CD4-positive, alpha-beta T cell treated with Interleukin-6 at 100 ng/mL for 8 hours (primary cell): ENCODE measurements around the gene ADAMTS16.

Experiments used
- DNase-seq: peaks from one replicate; pipeline ENCODE4 v3.0.0-alpha.2; 2020; ENCODE audit warnings: mixed read lengths, low spot score

The ADAMTS16 gene

DNA sequence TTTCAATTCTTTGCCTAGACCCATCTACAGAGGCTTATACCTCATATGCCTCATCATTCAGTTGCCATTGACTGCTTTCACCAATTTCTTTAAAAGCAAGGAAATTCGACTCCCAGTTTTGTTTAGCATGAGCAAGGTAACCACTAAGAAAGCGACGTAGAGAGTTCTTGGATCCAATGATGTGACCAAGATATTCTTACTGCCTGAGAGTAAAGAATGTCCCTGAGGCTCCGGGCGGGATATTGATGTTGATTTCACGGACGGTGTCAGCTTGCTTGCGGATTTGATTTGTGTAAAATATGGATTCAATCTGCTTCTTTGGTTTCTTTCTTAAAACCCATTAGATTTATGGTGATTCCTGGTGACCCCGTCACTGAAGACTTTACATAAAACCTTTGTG is 147.3 kb downstream of the ADAMTS16 start:
- DNase-seq = no peak

DNA sequence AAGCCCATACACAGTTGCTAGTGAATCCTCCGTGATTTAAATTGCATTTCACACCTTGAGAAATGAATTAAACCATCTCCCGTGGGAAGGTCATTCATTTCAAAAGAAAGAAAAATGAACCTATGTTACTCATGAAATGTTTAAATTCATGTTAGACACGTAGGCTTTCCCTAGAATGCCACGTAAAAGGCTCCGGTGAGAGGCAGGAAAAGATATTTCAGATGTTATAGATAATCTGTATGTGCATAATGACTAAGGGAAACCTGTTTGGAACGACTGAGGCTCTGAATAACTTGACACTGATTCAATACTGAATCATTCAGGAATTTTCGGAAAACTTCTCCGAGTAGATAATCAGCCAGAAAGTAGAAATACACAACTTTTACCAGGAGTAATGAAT is 148.1 kb downstream of the ADAMTS16 start:
- DNase-seq = no peak

DNA sequence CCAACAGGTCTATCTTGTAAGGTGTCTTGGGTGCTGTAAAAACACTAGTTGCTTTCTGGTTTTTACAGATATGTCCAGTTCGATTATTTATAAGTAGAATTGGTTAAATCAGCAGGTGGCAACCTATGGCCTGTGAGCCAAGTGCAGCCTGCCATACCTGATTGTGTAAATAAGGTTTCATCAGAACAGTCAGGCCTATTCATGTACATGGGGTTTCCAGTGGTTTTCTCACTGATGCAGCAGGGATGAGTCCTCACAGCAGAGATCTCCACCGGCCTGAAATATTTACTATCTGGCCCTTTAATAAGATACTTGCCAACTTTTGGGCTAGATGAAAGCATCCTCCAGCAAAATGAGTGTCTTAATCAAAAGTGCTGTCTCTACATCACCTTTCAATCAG is 149.4 kb downstream of the ADAMTS16 start:
- DNase-seq = no peak

DNA sequence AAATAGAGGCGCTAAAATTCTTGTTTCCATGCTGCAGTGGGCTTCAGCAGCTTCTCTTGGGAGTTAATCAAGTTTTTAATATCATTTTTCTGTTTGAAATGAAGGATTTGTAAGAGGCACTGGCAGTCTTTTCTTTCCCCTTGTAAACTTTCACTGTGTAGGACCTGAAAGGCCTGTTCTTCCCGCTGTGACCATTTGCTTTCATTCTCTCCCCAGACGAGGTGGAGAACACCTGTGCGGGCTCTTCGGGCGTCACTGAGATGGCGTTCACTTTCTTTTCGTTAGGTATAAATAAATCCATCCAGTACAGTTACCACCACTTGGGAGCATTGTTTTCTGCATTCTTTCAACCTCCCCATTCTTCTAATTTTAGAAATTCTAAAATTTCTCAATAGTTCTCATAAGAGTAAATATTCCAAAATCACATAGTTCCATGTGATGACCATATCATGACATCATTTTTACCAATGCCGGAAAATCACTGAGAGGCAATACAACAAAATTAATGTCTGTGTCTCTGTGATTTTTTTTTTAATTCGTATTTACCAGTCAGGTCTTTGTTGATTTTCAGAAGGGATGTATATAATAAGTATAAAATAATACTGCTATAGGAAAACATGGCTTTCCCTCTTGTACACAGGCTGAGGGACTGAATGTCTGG is 150.7 kb downstream of the ADAMTS16 start:
- DNase-seq = no peak

DNA sequence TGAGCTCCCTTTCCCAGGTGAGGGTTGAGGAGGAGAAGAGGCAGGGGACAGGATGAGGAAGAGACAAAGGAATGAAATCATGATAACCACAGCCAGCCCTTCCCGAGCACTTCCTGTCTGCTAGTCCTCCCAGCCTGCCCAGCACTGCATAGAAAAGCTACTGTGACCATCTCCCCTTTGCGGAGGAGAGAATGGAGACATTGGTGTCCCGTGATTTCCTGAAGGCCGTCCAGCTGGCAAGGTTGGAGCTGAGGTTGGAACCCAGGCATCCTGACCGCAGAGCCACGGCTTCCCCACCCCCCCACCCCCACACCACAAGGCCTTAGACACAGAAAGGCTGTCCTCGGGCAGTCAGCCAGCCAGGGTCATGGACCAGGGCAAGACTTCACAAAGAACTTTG is 151.2 kb downstream of the ADAMTS16 start:
- no peak for DNase-seq

DNA sequence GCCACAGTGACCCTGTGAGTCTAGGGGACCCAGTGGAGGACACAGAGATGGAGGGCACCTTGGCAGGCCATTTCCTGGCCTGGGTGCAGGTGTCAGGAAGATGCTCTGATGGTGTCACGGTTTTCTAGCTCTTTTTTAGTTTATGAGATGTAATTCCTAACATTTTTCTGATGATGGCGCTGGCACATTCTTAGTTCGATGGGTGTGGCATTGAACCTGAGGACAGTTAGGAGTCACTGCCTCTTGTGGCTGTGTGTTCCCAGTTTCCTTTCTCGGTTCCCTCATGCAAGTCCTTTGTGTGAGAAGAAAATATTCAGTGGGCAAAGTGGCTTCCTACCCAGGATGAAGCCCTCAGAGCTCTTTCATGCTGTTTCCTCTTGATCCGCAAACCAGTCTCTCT is 152.9 kb downstream of the ADAMTS16 start:
- no peak for DNase-seq

DNA sequence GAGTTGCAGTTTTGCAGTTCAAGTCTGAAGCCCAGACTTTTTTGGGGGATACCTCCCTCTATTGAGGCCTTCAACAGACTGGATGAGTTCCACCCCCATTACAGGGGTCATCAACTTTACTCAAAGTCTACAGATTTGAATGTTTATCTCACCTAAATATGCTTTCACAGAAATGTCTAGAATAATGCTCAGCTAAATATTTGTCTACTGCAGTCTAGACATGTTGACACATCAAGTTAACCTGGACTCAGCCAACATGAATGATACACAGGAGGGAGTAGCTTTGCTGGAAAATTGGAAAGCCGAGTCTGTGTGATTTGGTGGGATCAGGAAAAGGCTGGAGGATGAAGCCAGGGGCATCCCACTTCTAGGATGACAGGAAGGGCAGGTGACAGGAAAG is 154.3 kb downstream of the ADAMTS16 start:
- no peak for DNase-seq

DNA sequence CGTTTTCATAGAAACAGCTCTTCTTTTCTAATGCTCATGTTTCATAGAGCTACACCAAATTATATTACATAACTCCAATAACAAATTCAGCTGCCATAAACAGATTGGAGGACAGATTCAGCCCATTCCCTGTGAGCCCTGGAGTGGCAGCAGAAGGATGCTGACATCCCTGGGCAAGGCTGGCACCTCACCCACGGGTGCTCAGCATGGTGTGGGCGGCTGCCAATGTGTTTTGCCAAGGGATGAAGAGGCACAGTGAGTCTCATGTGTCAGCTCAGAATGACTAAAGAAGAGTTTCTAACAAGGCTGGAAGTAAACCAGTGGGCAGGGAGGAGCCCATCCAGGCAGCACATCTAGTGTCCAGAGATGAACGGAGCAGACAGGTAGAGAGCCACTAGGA is 155.2 kb downstream of the ADAMTS16 start:
- DNase-seq = no peak

DNA sequence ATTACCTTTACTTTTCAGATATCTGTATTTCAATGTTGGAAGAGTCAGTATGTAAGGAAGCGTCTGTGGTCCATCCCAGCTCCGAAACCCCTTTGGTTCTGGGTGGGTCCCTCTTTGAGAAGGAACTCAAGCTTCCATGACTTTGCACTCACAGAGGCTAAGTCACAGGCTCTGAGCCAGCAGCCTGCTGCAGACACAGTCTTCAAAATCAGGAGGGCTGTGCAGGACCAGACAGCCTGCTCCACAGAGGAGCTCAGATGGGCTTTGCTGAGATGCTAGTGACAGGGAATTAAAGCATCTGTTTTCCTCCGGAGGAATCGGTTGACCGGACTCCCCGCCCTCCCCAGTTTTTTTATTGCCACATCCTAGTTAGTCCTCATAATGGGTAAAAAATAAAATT is 155.9 kb downstream of the ADAMTS16 start:
- DNase-seq = no peak

DNA sequence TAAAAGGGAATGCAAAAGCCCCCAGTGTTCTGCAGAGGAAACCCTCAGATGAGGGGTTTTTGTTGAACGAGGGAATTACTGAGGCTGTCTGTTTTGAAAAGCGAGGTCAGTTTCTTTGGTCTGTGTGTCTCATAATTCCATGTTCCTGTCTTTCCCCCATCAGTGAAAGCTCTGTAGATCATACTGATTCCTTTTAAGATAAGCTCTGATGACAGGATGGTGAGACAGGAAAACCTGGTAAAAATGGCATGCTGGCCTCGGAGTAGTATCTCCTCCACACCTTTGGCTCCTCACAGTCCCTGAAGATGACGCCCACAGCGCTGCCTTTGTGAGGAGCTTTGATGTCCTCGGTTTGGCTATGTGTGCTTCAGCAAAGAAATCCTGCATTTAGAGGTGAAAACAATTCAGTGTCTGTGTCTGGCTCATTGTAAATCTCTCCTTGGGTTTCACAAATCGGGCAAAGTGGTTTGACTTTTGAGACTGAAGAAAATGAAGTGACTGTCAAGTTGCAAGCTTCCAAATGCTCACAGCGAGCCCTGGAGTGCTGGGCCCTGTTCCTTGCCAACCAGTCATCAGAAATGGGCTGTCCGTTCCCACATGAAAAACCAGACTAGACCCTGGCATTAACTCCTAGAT is 157.4 kb downstream of the ADAMTS16 start:
- DNase-seq = no peak

DNA sequence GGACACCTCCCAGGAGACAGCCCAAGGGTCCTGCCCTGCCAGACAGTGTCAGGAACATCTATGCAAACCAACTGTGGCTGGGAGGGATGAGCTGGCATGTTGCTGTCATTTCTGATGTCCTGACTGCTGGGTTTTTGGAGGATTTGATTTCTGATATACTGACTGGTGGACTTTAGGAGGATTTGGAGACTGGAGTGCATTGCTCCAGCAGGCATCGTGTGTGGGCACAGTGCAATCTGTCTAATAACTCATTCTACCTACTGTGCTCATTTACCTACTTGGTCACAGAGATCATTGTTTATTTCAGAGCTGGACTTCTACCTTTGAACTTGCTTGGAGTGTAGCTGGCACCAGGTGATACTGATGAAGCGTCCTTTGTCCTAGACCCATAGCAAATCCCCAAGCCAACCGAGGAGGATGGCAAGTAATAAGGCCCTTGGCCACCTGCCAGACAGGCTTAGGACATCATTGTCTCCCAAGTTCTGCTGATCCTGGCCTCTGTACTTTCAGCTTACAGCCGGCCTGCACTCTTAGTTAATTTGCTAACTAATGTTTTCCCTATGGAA is 158.0 kb downstream of the ADAMTS16 start:
- no peak for DNase-seq

DNA sequence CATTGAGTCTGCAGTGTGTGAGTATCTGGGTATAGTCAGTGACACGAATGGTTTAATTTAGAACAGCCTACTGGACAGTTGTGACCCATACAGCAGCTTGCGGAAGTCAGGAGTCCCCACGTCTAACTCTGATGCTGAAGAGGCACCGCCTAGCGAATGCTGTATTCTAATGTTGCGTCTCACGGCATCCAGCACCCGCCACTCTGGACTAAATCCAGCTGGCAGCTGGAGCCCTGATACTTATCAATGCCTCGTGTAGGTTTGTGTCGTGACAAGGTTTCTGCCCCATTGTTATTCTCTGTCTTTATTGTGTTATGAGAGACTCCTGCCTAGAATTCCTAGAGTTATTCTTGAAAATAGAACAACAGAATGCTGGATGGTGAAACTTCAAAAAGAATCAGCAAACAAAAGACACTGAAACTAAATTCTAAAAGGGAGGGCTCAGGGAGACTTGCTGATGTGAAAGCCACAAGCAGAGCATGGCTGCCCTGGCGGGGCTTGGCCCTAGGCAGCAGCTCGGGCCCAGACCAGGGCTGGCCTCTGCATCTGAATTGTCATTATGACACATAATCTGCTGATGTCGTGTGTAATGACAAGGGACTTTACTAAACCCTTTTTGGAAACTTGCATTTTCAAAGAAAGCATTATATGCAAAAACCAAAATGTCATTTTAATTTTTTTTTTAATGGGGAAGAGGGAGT is 158.9 kb downstream of the ADAMTS16 start:
- no peak for DNase-seq

DNA sequence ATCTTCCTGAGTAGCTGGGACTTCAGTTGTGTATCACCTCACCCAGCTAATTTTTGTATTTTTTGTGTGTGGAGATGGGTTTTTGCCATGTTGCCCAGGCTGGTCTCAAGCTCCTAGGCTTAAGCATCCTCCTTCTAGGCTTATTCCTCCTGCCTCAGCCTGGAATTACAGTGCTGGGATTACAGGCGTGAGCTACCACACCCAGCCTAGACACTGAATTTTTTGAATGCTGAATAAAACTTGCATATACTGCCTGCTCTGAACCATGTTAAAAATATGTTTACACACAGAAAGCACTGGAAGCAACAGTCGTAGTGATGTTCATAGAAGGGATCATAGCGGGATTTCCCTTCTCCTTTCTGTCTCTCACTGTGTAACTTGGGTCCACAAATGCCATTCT is 161.0 kb downstream of the ADAMTS16 start:
- no peak for DNase-seq

DNA sequence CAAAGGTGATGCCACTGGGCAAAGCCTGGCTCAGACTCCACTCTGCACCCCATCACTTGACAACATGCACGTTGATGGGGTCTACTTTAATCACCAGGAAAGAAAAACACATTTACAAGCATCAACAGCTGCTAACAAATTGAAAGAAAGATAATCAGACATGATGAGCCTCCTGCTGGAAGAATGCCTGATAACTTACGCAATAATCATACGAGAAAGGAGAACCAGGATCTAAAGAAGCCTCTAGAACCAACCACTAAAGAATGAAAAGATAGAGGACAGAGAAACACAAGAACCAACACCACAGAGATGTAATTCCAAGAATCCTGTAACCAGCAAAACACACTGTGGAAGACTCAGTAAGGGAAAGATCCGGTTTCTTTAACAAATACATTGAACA is 162.1 kb downstream of the ADAMTS16 start:
- DNase-seq = no peak

DNA sequence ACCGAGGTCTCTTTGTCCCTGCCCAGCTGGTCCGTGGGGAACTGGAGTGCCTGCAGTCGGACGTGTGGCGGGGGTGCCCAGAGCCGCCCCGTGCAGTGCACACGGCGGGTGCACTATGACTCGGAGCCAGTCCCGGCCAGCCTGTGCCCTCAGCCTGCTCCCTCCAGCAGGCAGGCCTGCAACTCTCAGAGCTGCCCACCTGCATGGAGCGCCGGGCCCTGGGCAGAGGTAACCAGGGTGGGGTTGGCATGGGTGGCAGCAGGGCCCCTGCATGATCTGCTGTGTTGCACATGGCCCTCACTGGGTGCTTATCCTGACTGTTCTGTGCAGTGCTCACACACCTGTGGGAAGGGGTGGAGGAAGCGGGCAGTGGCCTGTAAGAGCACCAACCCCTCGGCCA is 163.1 kb downstream of the ADAMTS16 start:
- DNase-seq = no peak

DNA sequence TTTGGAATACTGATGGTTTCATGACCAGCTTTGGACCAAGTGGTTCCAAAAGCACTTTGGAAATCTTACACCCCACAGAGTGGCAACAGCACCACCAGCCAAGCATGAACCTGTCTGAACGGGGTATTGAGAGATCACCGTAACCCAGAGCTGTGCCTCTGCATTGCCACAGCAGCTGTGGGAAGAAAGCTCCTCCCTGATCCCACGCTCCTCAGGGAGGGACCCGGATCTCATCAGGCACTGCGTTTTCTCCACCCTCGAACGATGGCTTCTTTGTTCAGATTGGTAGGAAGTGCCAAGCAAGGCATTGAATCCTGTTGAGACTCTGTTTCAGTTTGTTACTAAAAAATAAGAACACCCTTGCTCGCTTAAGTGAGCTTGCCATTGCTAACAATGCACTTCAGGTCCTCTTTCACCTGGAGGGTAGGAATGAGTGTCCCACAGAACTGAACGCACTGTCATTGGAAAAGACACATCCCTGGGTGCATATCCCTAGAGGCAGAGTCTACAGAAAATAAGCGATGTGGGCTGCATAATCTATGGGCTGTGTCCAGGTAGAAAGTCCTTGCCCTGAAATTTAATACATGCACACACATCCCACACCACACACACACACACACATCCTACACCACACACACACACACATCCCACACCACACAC is 164.4 kb downstream of the ADAMTS16 start:
- DNase-seq = no peak

DNA sequence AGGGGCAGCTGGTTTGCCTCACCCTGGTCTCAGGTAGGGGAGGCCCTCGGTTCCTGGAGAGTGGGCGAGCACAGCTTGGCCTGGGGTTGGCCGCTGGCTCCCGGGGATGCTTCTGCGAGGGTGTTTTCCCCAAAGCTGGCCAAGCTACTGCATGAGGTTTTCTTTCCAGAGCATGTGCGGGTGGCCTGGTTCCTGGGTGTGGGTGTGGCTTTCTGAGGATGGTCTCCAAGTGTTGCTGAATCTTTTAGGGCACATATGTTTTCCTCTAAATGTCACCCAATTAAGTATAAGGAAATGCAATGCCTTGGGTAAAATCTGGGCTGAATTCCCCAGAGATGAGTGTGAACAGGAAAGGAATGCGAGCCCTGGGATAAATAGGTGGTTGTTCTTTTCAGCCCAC is 166.6 kb downstream of the ADAMTS16 start:
- no peak for DNase-seq

DNA sequence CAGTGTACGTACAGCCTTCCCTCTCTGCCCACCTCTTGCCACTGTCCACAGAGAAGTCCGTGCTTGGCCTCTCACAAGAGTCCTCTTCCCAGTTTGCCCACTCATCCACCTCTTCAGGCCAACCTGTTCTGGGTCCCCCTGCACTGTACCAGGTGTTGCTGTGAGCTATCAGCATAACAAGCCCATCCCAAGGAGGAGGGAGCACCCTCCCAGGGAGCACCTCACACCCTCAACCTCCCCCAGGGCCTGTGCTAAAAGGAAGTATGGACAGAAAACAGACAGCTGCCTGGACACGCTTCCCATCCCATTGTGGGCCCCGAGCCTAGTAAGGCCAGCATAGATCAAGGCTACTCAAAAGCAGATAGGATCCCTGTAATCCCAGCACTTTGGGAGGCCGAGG is 168.2 kb downstream of the ADAMTS16 start:
- DNase-seq = no peak

DNA sequence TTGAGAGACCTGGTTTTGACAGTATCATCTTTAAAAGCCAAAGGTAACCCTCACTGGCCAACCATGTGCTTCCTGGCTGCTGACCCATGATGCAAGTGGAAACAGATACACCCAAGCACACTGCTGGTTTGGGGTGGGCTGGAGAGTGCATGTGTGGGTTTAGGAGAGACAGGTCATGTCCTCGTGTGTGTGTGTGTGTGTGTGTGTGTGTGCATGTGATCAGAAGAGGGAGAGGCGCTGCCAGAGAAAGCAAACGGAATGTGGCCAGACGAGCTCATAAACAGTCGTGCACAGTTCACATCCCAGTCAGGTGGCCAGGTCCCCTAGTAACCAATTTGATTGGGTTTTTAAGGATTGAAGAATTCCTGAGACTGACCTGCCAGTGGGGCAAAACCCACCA is 169.5 kb downstream of the ADAMTS16 start:
- DNase-seq = no peak

DNA sequence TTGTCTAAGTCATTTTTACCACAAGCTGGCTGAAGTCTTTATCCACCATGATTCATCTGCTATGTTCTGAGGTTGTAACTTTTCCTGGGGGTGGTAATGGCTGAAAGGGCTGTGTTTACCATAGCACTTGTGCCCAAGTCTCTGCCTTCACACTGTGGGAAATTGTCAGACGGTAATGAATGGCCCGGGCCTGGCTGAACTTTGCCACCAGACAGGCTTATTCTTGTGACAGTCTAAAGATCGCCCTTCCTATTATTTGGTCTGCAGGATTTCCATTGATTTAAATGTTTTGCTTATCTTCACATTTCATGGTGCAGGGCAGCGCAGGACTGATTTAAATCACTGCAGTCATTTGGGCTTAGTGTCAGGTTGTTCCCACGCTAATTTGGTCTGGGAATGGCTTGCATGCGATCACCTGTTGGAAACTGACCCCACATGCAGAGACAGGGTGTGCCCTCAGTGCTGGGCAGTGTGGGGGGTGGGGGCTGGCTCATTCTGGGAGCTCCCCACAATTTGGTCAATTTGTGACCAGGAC is 173.0 kb downstream of the ADAMTS16 start:
- DNase-seq = no peak

DNA sequence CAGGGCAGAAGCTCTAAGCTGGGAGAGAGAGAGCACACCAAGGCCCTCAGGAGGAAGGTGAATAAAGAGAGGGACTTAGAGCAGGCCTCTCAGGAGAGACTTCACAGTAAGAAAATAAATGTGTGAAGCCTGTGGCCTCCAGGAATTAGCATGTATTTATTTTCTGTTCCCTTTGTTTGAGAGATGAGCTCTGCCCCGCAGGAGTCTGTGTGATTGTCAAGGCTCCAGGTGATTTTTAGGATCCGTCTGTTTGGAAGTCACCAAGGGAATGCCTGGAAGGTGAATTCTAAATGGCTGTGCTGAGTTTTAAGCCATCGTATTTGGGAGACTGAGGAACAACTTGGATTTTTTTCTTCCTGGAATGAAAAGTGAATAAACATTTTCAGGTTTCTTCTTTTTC is 174.0 kb downstream of the ADAMTS16 start:
- no peak for DNase-seq

DNA sequence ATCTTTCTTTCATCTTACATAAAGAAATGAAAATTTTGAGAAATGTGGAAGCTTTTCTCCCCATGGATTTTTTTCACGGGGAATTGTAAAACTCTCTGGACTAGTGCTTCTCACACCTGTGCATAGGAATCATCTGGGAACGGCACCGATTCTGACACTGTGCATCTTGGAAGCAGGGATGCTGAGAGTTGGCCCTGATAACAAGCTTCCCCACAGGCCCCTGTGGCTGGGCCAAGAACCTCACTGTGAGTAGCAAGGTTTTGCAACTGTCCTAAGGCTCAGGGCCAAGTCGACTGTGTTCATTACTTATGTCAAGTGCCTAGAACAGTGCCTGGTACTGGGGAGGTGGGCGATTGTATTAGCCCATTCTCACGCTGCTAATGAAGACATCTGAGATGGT is 174.5 kb downstream of the ADAMTS16 start:
- DNase-seq = no peak
